H9 (cell line): ENCODE measurements around the gene FOXP4. TPM values are rescaled to one million over a fixed set of nuclear protein-coding genes. Genes with fewer than 3 reads are reported as not detected.

Experiments
- DNase-seq: peaks from one replicate; pipeline ENCODE4 v3.0.0-alpha.2; 2017
- H2AFZ ChIP-seq: one replicate; pipeline ENCODE4 v1.6.1; 2013; ENCODE audit warnings: mild to moderate bottlenecking, low read length, control low read depth, moderate library complexity
- H2AK5ac ChIP-seq: 2 replicates; pipeline ENCODE4 v1.6.1; 2013; ENCODE audit warnings: low read length, control low read depth, mixed read lengths; ENCODE audit not compliant: insufficient read length
- H2BK120ac ChIP-seq: one replicate; pipeline ENCODE4 v1.6.1; 2013; ENCODE audit warnings: low read depth, mild to moderate bottlenecking, low read length, control low read depth, inconsistent platforms; ENCODE audit not compliant: poor library complexity, severe bottlenecking
- H2BK12ac ChIP-seq: 2 replicates; pipeline ENCODE4 v1.6.1; 2013; ENCODE audit warnings: low read length, control low read depth, mixed read lengths, low read depth; ENCODE audit not compliant: insufficient read length
- H2BK15ac ChIP-seq: 2 replicates; pipeline ENCODE4 v1.6.1; 2013; ENCODE audit warnings: low read depth, low read length, control low read depth
- H2BK20ac ChIP-seq: one replicate; pipeline ENCODE4 v1.6.1; 2013; ENCODE audit warnings: low read depth, mild to moderate bottlenecking, low read length, control low read depth, inconsistent platforms; ENCODE audit not compliant: poor library complexity, severe bottlenecking
- H2BK5ac ChIP-seq: 2 replicates; pipeline ENCODE4 v1.6.1; 2013; ENCODE audit warnings: low read length, control low read depth, mixed read lengths; ENCODE audit not compliant: insufficient read length
- H3K14ac ChIP-seq: 2 replicates; pipeline ENCODE4 v1.6.1; 2013; ENCODE audit warnings: low read length, control low read depth; ENCODE audit not compliant: insufficient read depth
- H3K18ac ChIP-seq: 2 replicates; pipeline ENCODE4 v1.6.1; 2013; ENCODE audit warnings: low read depth, mild to moderate bottlenecking, mixed read lengths, low read length, control low read depth; ENCODE audit not compliant: insufficient read length
- H3K23ac ChIP-seq: 2 replicates; pipeline ENCODE4 v1.6.1; 2013; ENCODE audit warnings: low read length, control low read depth, mixed read lengths, low read depth; ENCODE audit not compliant: insufficient read length
- H3K23me2 ChIP-seq: 2 replicates; pipeline ENCODE4 v1.6.1; 2013; ENCODE audit warnings: low read depth, mild to moderate bottlenecking, mixed read lengths, low read length, control low read depth; ENCODE audit not compliant: insufficient read length, poor library complexity, severe bottlenecking
- H3K27ac ChIP-seq: 2 replicates; pipeline ENCODE4 v1.5.1; 2013; ENCODE audit warnings: low read length, control low read depth, mixed read lengths, low read depth; ENCODE audit not compliant: insufficient read length
- H3K27me3 ChIP-seq: 2 replicates; pipeline ENCODE4 v1.6.1; 2013; ENCODE audit warnings: low read length, control low read depth, inconsistent platforms; ENCODE audit not compliant: insufficient read depth
- H3K4ac ChIP-seq: 2 replicates; pipeline ENCODE4 v1.6.1; 2013; ENCODE audit warnings: low read depth, mild to moderate bottlenecking, control low read depth, inconsistent platforms, low read length, moderate library complexity
- H3K4me1 ChIP-seq: 2 replicates; pipeline ENCODE4 v1.6.1; 2013; ENCODE audit warnings: low read length, control low read depth, inconsistent platforms; ENCODE audit not compliant: insufficient read depth
- H3K4me2 ChIP-seq: 2 replicates; pipeline ENCODE4 v1.6.1; 2013; ENCODE audit warnings: low read length, control low read depth, mixed read lengths; ENCODE audit not compliant: insufficient read length, insufficient read depth
- H3K56ac ChIP-seq: 2 replicates; pipeline ENCODE4 v1.6.1; 2013; ENCODE audit warnings: low read depth, mild to moderate bottlenecking, mixed read lengths, low read length, control low read depth; ENCODE audit not compliant: insufficient read length
- H3K79me1 ChIP-seq: 2 replicates; pipeline ENCODE4 v1.6.1; 2013; ENCODE audit warnings: low read depth, mild to moderate bottlenecking, moderate library complexity, low read length, control low read depth, inconsistent platforms; ENCODE audit not compliant: insufficient read depth, poor library complexity, severe bottlenecking
- H3K79me2 ChIP-seq: 2 replicates; pipeline ENCODE4 v1.6.1; 2013; ENCODE audit warnings: low read length, control low read depth, inconsistent platforms; ENCODE audit not compliant: insufficient read depth
- H3K9ac ChIP-seq: 2 replicates; pipeline ENCODE4 v1.6.1; 2013; ENCODE audit warnings: low read length, control low read depth, mixed read lengths; ENCODE audit not compliant: insufficient read length; ENCODE audit errors: extremely low read depth
- H3K9me3 ChIP-seq: one replicate; pipeline ENCODE4 v1.6.1; 2013; ENCODE audit warnings: low read depth, low read length, inconsistent platforms; ENCODE audit not compliant: control insufficient read depth
- H3T11ph ChIP-seq: one replicate; pipeline ENCODE4 v1.6.1; 2013; ENCODE audit warnings: mild to moderate bottlenecking, low read length, control low read depth, inconsistent platforms
- H4K20me1 ChIP-seq: one replicate; pipeline ENCODE4 v1.6.1; 2013; ENCODE audit not compliant: control insufficient read depth, insufficient read length, insufficient read depth
- H4K5ac ChIP-seq: 2 replicates; pipeline ENCODE4 v1.6.1; 2013; ENCODE audit warnings: low read depth, mild to moderate bottlenecking, mixed read lengths, low read length, control low read depth; ENCODE audit not compliant: insufficient read length
- H4K8ac ChIP-seq: replicated peaks from 2 replicates; pipeline ENCODE4 v1.6.1; 2013; ENCODE audit warnings: low read length, control low read depth, mixed read lengths, low read depth; ENCODE audit not compliant: insufficient read length
- H4K91ac ChIP-seq: 2 replicates; pipeline ENCODE4 v1.6.1; 2013; ENCODE audit warnings: low read depth, mild to moderate bottlenecking, moderate library complexity, mixed read lengths, low read length, control low read depth; ENCODE audit not compliant: insufficient read length
- H3K27ac Mint-ChIP-seq, 3 experiments: 2 replicates in 2 of 3; 3 replicates in 1 of 3; pipeline ENCODE4 v1.8.0; 2020 to 2021; ENCODE audit warnings: mixed read lengths in 3 of 3, mild to moderate bottlenecking in 1 of 3, moderate library complexity in 1 of 3
- H3K27me3 Mint-ChIP-seq: 2 replicates; pipeline ENCODE4 v1.8.0; 2021; ENCODE audit warnings: low read depth, mild to moderate bottlenecking, moderate library complexity, mixed read lengths
- H3K36me3 Mint-ChIP-seq, 3 experiments: 2 replicates in 2 of 3; 3 replicates in 1 of 3; pipeline ENCODE4 v1.8.0; 2020 to 2021; ENCODE audit warnings: low read depth in 3 of 3, mixed read lengths in 3 of 3; ENCODE audit not compliant: insufficient read depth in 1 of 3
- H3K4me1 Mint-ChIP-seq, 2 experiments: 2 replicates each; pipeline ENCODE4 v1.8.0; 2020; ENCODE audit warnings: mixed read lengths in 2 of 2
- H3K4me3 Mint-ChIP-seq, 2 experiments: 2 replicates in 1 of 2; 3 replicates in 1 of 2; pipeline ENCODE4 v1.8.0; 2020 to 2021; ENCODE audit warnings: mild to moderate bottlenecking in 2 of 2, mixed read lengths in 2 of 2, moderate library complexity in 1 of 2
- H3K9me3 Mint-ChIP-seq, 2 experiments: 2 replicates in 1 of 2; 3 replicates in 1 of 2; pipeline ENCODE4 v1.8.0; 2020; ENCODE audit warnings: mild to moderate bottlenecking in 2 of 2, mixed read lengths in 2 of 2, moderate library complexity in 1 of 2
- CTCF ChIP-seq: fragments of 200-600 bp; sonication (generic); conservative IDR thresholded peaks from 3 replicates; pipeline ENCODE4 v1.8.0; 2021; ENCODE audit warnings: antibody characterized with exemption, mild to moderate bottlenecking
- WGBS: extraction: QIAGEN DNeasy Blood & Tissue Kit; methylation state at CpG from one replicate; pipeline ENCODE4 v1.1.7; 2013; ENCODE audit warnings: missing lambda C conversion rate, low lambda C conversion rate, mixed read lengths; ENCODE audit not compliant: insufficient read length; ENCODE audit errors: extremely low coverage; 5-methylcytosine and 5-hydroxymethylcytosine counted together
- total RNA-seq: library from RNA; stranded (reverse); gene quantifications from 2 replicates; pipeline ENCODE4 v1.2.1, GENCODE V29; 2021

The FOXP4 gene
- total RNA-seq, 1 experiment from 2014 or later: 18.2 TPM

GRCh38 chr6:41508479-41508878 is 37.7 kb upstream of the FOXP4 start:
- no peak overlapping the region for H2BK12ac ChIP-seq
- peaks cover 13% of the 10 kb centered on the region for H3K23me2 ChIP-seq
- no peak overlapping the region for H3K23ac ChIP-seq
- no peak overlapping the region for H3K9ac ChIP-seq
- Mint-ChIP-seq H3K27me3 (peaks cover 94% of the 10 kb centered on the region), H3K4me1 (peaks cover 19 to 29% of the 10 kb centered on the region in 2 experiments), H3K36me3 (no peaks in the 10 kb centered on the region), H3K9me3 (peaks cover 0 to 2% of the 10 kb centered on the region in 2 experiments; a peak in 1 of 5 replicates), H3K27ac (no peak overlapping the region), H3K4me3 (no peak overlapping the region)
- H4K5ac ChIP-seq: no peak overlapping the region
- no peak overlapping the region for H4K91ac ChIP-seq
- H3K27me3 ChIP-seq: peaks cover 41% of the 10 kb centered on the region
- H3K4ac ChIP-seq: no peak overlapping the region
- no peak for DNase-seq
- TF ChIP-seq CTCF: no peak
- H3K18ac ChIP-seq: no peak overlapping the region
- no peaks in the 10 kb centered on the region for H3K9me3 ChIP-seq
- no peaks in the 10 kb centered on the region for H3K79me2 ChIP-seq
- no peak overlapping the region for H3K4me2 ChIP-seq
- H2BK120ac ChIP-seq: no peak overlapping the region
- H3K14ac ChIP-seq: no peak overlapping the region
- H2AFZ ChIP-seq: no peak overlapping the region
- no peak overlapping the region for H2BK20ac ChIP-seq
- no peak overlapping the region for H4K8ac ChIP-seq
- no peak overlapping the region for H2AK5ac ChIP-seq
- no peak overlapping the region for H3T11ph ChIP-seq
- peaks cover 2% of the 10 kb centered on the region for H4K20me1 ChIP-seq
- no peak overlapping the region for H3K56ac ChIP-seq
- H3K4me1 ChIP-seq: 0 out of 2 replicates have a peak, but pooled peaks cover 2% of the 10 kb centered on the region
- H3K79me1 ChIP-seq: no peaks in the 10 kb centered on the region
- WGBS: no CpG with 5 or more reads among the region's 6 CpGs
- H3K27ac ChIP-seq: no peak overlapping the region
- no peak overlapping the region for H2BK5ac ChIP-seq
- no peak overlapping the region for H2BK15ac ChIP-seq
